Memory B cell (primary cell): ENCODE data around the gene MORC2.

Source experiments
- ATAC-seq: fragments of 150-1000 bp; cut with Tn5 transposase; 2 replicates; pipeline ENCODE4 v1.10.0; 2021; ENCODE audit warnings: low read depth, mild to moderate bottlenecking, moderate library complexity
- DNase-seq, 2 donors: peaks; one replicate each; pipeline ENCODE4 v3.0.0; 2022; ENCODE audit warnings: low spot score in 2 of 2
- H3K27ac Mint-ChIP-seq: one replicate; pipeline ENCODE4 v1.8.0; 2022; ENCODE audit warnings: mild to moderate bottlenecking, moderate library complexity, mixed read lengths
- H3K27me3 Mint-ChIP-seq: one replicate; pipeline ENCODE4 v1.8.0; 2022; ENCODE audit warnings: mixed read lengths
- H3K36me3 Mint-ChIP-seq: one replicate; pipeline ENCODE4 v1.8.0; 2022; ENCODE audit warnings: mild to moderate bottlenecking, mixed read lengths
- H3K4me1 Mint-ChIP-seq: one replicate; pipeline ENCODE4 v1.8.0; 2022; ENCODE audit warnings: mixed read lengths
- H3K4me3 Mint-ChIP-seq: one replicate; pipeline ENCODE4 v1.8.0; 2022; ENCODE audit warnings: mild to moderate bottlenecking, moderate library complexity, mixed read lengths
- H3K9me3 Mint-ChIP-seq: one replicate; pipeline ENCODE4 v1.8.0; 2022; ENCODE audit warnings: mixed read lengths

MORC2 gene

DNA sequence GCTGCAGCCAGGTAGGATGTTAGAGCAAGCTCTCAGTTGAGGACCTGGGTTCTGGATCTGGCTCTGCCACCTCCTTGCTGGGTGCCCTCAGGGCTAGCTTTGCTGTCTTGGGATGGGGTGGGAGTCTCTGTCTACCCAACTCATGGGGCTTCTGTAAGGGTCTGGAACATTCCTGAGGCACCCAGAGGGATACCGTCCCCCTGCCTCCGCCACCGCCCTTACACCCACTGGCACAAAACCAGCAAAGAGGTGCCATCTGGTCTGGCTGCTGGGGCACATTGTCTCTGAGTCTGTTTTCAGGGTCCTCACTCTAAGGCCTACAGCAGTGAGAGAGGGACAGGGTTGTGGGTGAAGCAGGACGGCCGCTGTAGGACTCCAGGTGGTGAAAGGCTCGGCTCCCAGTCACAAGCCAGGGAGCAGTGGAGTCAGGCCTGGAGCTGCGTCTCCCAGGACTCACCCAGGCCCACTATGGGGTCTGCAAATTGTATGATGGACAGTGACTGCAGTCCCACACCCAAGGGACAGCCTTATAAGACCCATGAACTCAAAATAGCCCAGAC lies 84.9 kb downstream of the MORC2 start:
- Mint-ChIP-seq H3K4me1 (no peaks in the 10 kb centered on the region), H3K4me3 (no peak overlapping the region), H3K27ac (no peak overlapping the region), H3K9me3 (no peaks in the 10 kb centered on the region), H3K36me3 (no peaks in the 10 kb centered on the region), H3K27me3 (no peaks in the 10 kb centered on the region)
- DNase-seq (no peak), ATAC-seq (no peak)

DNA sequence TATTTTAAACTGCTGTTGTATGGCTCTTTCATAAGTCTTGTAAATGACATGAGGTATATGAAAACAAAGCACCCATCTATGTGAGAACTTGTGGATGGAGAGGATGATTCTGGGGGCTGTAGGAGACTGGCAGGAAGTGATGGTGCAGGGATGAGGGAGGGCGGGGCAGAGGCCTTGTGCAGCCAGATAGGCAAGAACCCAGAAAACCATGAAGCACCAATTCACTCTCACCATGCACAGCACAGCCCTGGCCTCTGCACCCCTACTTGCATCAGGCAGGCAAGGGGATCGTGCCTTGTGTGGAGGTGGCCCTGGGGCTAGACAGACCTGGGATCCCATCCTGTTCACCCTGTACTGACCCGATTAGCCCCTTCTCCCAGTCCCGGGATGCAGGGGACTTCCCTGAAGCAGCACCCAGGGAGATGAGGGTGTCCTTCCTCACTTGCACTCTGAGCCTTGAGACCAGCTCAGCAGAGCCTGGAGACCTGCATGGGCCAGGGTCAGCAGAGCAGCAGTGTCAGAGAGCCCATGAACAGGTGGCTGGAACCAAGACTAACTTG lies 85.5 kb downstream of the MORC2 start:
- ATAC-seq (no peak), DNase-seq (no peak)
- Mint-ChIP-seq H3K36me3 (no peaks in the 10 kb centered on the region), H3K9me3 (no peaks in the 10 kb centered on the region), H3K4me1 (no peaks in the 10 kb centered on the region), H3K27me3 (no peaks in the 10 kb centered on the region), H3K4me3 (no peak overlapping the region), H3K27ac (no peak overlapping the region)

DNA sequence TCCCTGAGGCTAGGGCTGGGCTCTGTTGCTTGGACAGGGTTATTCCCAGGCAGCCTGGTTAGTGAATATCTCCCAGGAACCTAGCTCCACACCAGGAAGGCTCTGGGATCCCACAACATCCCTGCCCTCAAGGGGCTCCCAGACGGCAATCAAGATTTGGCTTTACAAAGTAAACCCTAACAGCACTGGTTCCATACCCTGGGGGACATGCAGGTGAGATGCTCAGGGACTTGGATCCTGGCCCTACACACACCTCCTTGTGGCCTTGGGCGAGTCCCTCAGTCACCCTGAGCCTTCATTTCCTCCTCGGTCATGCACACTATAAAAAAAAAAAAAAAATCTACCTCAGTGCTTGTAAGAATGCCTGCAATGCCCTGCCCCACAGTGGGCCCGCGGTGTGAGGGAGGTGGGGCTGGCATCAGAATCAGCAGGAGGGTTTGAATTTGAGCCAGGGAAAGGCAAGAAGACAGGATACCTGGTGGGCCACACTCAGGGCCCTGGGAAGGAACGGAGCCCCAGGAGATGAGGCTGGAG lies 86.3 kb downstream of the MORC2 start:
- no peak overlapping the region for H3K27ac Mint-ChIP-seq
- no peaks in the 10 kb centered on the region for H3K9me3 Mint-ChIP-seq
- no peak for DNase-seq
- H3K4me3 Mint-ChIP-seq, result no peak overlapping the region
- H3K4me1 Mint-ChIP-seq, result no peaks in the 10 kb centered on the region
- ATAC-seq, result no peak
- no peaks in the 10 kb centered on the region for H3K36me3 Mint-ChIP-seq
- no peaks in the 10 kb centered on the region for H3K27me3 Mint-ChIP-seq

DNA sequence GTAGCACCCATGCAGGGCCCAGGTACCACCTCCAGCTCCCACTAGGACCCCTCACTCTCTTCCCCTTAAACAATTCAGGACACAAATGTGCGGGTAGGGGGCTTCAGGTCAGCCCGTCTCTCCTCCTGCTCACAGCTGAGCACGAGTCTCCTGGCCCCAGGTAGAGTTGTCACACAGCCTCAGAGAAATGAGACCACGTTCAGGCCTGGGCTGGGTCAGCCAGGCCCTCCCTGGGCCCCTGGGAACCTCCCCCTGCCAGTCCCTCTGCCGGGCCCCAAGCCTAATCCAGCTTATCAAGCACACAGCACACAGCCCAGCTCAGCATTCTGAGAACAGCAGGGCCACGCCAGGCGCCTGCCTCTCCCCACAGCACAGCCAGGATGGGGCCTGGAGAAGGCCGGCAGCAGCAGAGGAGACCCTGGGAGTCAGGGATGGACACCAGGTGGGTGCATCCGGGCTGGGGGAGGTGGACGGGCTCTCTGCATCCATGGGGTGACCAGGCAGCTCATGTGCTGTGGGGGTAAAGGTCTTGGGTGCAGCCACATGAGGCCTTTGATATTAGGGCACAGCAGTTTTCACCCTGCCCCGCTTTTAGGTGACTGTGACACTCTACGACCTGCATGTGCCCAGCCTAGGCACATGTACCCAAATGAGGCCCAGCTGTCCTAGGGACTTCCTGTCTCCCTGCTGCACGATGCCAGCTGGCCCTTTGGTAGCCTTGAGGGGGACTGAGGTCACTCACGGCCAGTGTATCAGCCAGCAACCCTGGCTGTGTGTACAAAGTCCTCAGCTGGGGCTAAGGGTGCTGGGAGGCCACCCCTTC lies 87.0 kb downstream of the MORC2 start:
- Mint-ChIP-seq H3K27me3 (peaks cover 2% of the 10 kb centered on the region), H3K36me3 (no peaks in the 10 kb centered on the region), H3K9me3 (no peaks in the 10 kb centered on the region), H3K27ac (no peak overlapping the region), H3K4me3 (no peak overlapping the region), H3K4me1 (no peaks in the 10 kb centered on the region)
- no peak for DNase-seq
- no peak for ATAC-seq

DNA sequence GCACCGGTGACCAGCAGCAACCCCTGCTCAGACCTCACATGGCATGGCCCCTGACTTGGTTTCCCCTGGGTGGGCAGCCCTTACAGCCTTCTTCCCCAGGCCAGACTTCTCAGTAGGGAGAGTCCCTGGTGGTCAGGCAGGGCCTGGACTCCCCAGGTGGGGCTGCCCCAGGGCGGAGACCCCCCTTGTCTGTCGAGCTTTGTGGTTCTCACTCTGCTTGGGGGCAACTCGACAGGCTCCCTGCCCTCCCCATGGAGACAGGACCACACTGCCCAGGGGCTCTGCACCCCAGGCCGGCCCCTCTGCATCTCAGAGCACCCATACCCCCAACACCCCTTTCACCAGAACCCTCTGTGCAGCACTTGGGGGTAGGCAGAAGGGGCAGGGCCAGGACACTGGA lies 87.7 kb downstream of the MORC2 start:
- Mint-ChIP-seq H3K4me3 (no peak overlapping the region), H3K4me1 (no peaks in the 10 kb centered on the region), H3K36me3 (no peaks in the 10 kb centered on the region), H3K27ac (no peak overlapping the region), H3K27me3 (peaks cover 2% of the 10 kb centered on the region), H3K9me3 (no peaks in the 10 kb centered on the region)
- ATAC-seq (no peak), DNase-seq (no peak)

GRCh38 chr22:30880181-30880601 lies 88.4 kb downstream of the MORC2 start:
- Mint-ChIP-seq H3K4me3 (no peak overlapping the region), H3K27ac (no peak overlapping the region), H3K27me3 (peaks cover 2% of the 10 kb centered on the region), H3K36me3 (no peaks in the 10 kb centered on the region), H3K4me1 (no peaks in the 10 kb centered on the region), H3K9me3 (no peaks in the 10 kb centered on the region)
- ATAC-seq (no peak), DNase-seq (no peak)

- Mint-ChIP-seq H3K4me1 (no peaks in the 10 kb centered on the region), H3K36me3 (no peaks in the 10 kb centered on the region), H3K27me3 (peaks cover 2% of the 10 kb centered on the region), H3K27ac (no peak overlapping the region), H3K9me3 (no peaks in the 10 kb centered on the region), H3K4me3 (no peak overlapping the region)
- no peak for DNase-seq
- ATAC-seq, result no peak
Observed at GRCh38 chr22:30879415-30879797, 89.2 kb downstream of the MORC2 start.

DNA sequence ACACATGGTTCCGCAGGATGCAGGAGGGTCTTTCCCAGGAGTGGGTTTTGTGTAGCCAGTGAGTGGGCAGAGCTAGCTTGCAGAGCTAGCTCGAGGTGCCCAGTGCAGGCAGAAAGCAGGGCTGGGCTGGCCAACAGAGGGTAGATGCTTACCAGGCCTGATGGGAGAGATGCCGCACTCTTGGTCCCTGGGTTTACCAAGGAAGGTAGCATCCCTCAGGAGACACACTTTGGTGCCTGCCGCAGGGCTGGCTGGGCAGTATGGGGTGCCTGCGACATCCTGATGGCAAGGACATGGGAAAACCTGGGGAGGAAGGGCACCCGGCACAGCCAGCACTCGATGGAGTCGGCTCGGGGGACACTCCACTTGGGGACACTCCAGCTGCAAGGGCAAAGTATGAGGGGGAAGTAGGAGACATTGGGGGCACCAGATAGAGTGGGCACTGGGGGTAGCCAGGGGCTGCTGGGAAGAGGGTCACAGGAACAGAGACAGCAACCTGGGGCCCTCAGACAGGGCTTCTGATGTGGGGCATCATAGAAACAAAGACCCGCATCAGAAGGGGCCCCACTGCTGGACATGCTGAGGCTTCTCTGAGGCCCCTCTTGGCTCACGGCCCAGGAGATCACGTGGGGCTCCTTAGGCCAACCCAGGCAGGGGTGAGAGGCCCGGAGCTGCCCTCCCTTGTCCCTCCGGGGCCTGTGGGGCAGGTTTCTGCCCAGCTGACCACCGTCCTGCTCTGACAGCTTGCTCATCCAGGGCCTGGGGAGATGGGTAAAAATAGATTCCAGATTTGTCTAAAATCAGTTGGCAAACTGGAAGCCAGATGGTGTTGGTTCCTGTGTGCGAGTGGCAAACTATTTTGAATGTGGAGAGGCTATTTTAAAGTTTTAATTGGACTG lies 89.8 kb downstream of the MORC2 start:
- H3K27ac Mint-ChIP-seq, result no peak overlapping the region
- H3K4me1 Mint-ChIP-seq, result no peaks in the 10 kb centered on the region
- no peaks in the 10 kb centered on the region for H3K36me3 Mint-ChIP-seq
- no peak overlapping the region for H3K4me3 Mint-ChIP-seq
- DNase-seq (no peak), ATAC-seq (no peak)
- no peaks in the 10 kb centered on the region for H3K9me3 Mint-ChIP-seq
- H3K27me3 Mint-ChIP-seq, result peaks cover 2% of the 10 kb centered on the region

DNA sequence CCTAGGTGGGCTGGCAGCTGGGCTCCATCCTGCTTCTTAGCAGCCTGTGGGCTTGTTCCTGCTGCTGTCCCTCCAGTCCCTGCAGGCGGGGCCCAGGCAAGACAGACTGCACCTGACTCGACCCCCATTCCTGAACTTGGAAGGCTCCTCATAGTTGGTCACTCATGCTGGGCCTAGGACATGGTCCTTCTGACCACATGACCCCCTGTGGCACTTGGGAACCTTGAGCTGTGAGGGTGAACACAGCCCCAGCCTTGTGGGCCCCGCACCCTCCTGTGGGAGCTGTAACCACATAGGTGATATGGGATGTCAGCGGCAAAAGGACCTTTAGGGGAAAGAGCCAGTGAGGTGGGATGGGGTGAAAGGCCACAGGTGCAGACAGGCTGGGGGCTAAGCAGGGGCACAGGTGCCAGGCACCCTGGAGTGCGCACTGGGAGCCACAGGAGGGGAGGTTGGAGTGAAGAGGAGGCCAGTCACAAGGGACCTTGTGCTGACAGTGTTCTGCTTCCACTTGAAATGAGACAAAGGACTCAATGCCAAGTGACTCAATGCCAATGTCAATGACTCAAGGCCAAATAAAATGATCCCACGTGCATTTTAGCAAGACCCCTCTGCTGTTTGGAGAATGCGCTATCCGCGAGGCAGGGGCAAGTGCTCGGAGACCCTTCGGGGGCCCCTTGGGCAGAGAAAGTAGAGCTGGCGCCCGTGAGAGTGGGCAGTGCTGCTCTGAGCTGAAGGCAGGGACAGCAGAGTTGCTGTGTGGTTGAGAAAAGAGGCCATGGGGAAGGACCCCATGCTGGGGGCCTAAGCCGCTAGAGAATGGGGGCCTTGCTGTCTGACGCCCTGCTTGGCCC lies 90.7 kb downstream of the MORC2 start:
- Mint-ChIP-seq H3K27ac (no peak overlapping the region), H3K4me3 (no peak overlapping the region)
- ATAC-seq, result no peak

GRCh38 chr22:30876915-30877553 lies 91.5 kb downstream of the MORC2 start:
- Mint-ChIP-seq H3K9me3 (no peaks in the 10 kb centered on the region), H3K4me3 (no peak overlapping the region)
- ATAC-seq, result no peak

More for the DNA sequence above, 90.7 kb downstream of the MORC2 start:
- H3K9me3 Mint-ChIP-seq, result no peaks in the 10 kb centered on the region
- H3K36me3 Mint-ChIP-seq, result no peaks in the 10 kb centered on the region
- peaks cover 2% of the 10 kb centered on the region for H3K27me3 Mint-ChIP-seq
- H3K4me1 Mint-ChIP-seq, result no peaks in the 10 kb centered on the region
- no peak for DNase-seq

GRCh38 chr22:30876221-30876751 lies 92.3 kb downstream of the MORC2 start:
- DNase-seq, result no peak
- peaks cover 2% of the 10 kb centered on the region for H3K27me3 Mint-ChIP-seq
- H3K4me3 Mint-ChIP-seq, result no peak overlapping the region

More at GRCh38 chr22:30876915-30877553, 91.5 kb downstream of the MORC2 start:
- no peaks in the 10 kb centered on the region for H3K4me1 Mint-ChIP-seq
- no peak for DNase-seq
- H3K27ac Mint-ChIP-seq, result no peak overlapping the region
- H3K27me3 Mint-ChIP-seq, result peaks cover 2% of the 10 kb centered on the region
- H3K36me3 Mint-ChIP-seq, result no peaks in the 10 kb centered on the region

DNA sequence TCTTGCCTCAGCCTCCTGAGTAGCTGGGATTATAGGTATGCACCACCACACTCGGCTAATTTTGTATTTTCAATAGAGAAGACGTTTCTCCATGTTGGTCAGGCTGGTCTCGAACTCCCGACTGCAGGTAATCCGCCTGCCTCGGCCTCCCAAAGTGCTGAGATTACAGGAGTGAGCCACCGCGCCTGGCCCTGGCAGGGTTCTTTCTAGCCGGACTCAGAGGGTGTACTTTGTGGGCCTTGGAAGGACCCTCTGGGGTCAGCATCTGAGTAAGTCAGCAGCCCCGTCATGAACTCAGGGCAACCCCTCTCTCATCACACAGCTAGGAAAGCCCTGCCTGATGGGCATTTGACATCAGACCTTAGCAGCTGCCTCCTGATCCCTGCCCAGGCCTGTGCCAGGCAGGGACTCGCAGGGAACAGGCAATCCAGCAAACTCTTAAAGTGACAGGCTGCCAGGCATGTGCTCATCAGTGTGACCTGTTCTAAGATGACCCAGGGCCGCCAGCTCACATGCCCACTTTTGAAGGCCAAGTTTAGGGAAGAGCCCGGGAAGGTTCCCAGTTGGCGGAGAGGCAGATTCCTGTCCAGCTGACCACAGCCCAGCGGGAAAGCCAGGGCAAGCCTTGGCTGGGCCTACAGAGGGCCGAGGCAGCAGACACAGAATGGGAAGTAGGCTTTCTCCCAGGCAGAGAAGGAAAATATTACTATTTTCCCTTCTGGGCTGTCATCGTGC lies 92.9 kb downstream of the MORC2 start:
- H3K9me3 Mint-ChIP-seq, result no peaks in the 10 kb centered on the region
- ATAC-seq (no peak), DNase-seq (no peak)
- no peaks in the 10 kb centered on the region for H3K4me1 Mint-ChIP-seq
- H3K27me3 Mint-ChIP-seq, result peaks cover 2% of the 10 kb centered on the region
- no peaks in the 10 kb centered on the region for H3K36me3 Mint-ChIP-seq
- H3K4me3 Mint-ChIP-seq, result no peak overlapping the region
- H3K27ac Mint-ChIP-seq, result no peak overlapping the region

More at GRCh38 chr22:30876221-30876751, 92.3 kb downstream of the MORC2 start:
- Mint-ChIP-seq H3K27ac (no peak overlapping the region), H3K36me3 (no peaks in the 10 kb centered on the region), H3K4me1 (no peaks in the 10 kb centered on the region), H3K9me3 (no peaks in the 10 kb centered on the region)
- ATAC-seq, result no peak
